Left renal pelvis (tissue), 4 donors: ENCODE data around the gene KDELR1. TPM values are rescaled to one million over a fixed set of nuclear protein-coding genes. Genes with fewer than 3 reads are reported as not detected.

Experiments
- DNase-seq, 4 donors: peaks; one replicate each; pipeline ENCODE4 v3.0.0-alpha.2; 2013; ENCODE audit warnings: low read depth in 4 of 4, low spot score in 3 of 4
- polyA plus RNA-seq, 4 donors: library from polyadenylated mRNA; unstranded; fragments of 120-200 nt; gene quantifications; one replicate each; pipeline ENCODE4 v1.2.1, GENCODE V29; 2013; ENCODE audit not compliant: insufficient read length in 4 of 4

Gene KDELR1
- polyA plus RNA-seq, result 100 to 1,000 TPM; 203 to 255 (median 230) TPM

- peak in 3 of 4 donors; percentile 52 to 64 (median 64) for DNase-seq
Observed at GRCh38 chr19:48391100-48392005, at the start of gene KDELR1. Gene KDELR1, minus strand, starts transcription at chr19:48391551. Its CDS starts 193 bp downstream, at chr19:48391358.

- no peak for DNase-seq
Observed at GRCh38 chr19:48436586-48436985, 45.2 kb upstream of the KDELR1 start.

GRCh38 chr19:48433337-48433736, 42.0 kb upstream of the KDELR1 start:
- DNase-seq, result no peak

- no peak for DNase-seq
Observed at GRCh38 chr19:48428670-48429069, 37.3 kb upstream of the KDELR1 start.

GRCh38 chr19:48424694-48425219, 33.4 kb upstream of the KDELR1 start:
- no peak for DNase-seq

- DNase-seq, result no peak
Observed at GRCh38 chr19:48421548-48421947, 30.2 kb upstream of the KDELR1 start.

GRCh38 chr19:48419158-48419920, 28.0 kb upstream of the KDELR1 start:
- DNase-seq, result no peak

- no peak for DNase-seq
Observed at GRCh38 chr19:48418317-48419064, 27.1 kb upstream of the KDELR1 start.

- DNase-seq, result no peak
Observed at GRCh38 chr19:48417421-48417820, 26.1 kb upstream of the KDELR1 start.

GRCh38 chr19:48415806-48416221, 24.5 kb upstream of the KDELR1 start:
- no peak for DNase-seq

- no peak for DNase-seq
Observed at GRCh38 chr19:48415395-48415794, 24.0 kb upstream of the KDELR1 start.

GRCh38 chr19:48413879-48414587, 22.7 kb upstream of the KDELR1 start:
- no peak for DNase-seq

GRCh38 chr19:48405850-48406249, 14.5 kb upstream of the KDELR1 start:
- no peak for DNase-seq

- DNase-seq, result no peak
Observed at GRCh38 chr19:48405010-48405659, 13.8 kb upstream of the KDELR1 start.

GRCh38 chr19:48403606-48404005, 12.3 kb upstream of the KDELR1 start:
- DNase-seq, result no peak

- DNase-seq, result no peak
Observed at GRCh38 chr19:48401287-48401686, 9.9 kb upstream of the KDELR1 start.

GRCh38 chr19:48400018-48400742, 8.8 kb upstream of the KDELR1 start:
- no peak for DNase-seq

GRCh38 chr19:48398375-48399235, 7.3 kb upstream of the KDELR1 start:
- no peak for DNase-seq
